Activated T-cell treated with anti-CD3 and anti-CD28 coated beads for 48 hours (primary cell): ENCODE results near the gene RHEBL1.

ENCODE experiments used
- DNase-seq: peaks from one replicate; pipeline ENCODE4 v3.0.0-alpha.2; 2020; ENCODE audit warnings: low read depth

Gene RHEBL1

GRCh38 chr12:49019443-49020324, 50.1 kb downstream of the RHEBL1 start:
- no peak for DNase-seq

DNA sequence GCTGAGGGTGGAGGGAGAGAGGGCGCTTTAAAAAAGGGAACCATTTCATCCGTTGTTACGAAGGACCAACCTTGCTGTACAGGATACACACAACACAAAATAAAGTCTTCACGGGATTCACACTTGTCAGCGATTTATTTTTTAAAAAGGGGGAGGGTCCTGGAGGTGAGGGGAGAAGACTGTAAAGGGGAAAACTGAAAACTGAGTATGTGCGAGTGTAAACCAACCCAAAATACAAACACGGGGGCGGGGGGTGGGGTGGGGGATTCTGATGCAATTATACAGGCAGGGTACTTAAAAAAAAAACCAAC, 50.7 kb downstream of the RHEBL1 start:
- no peak for DNase-seq

- DNase-seq, result peak; percentile 94
Measured at GRCh38 chr12:49018261-49019119, 51.3 kb downstream of the RHEBL1 start, which contains the start of gene PRKAG1. PRKAG1 (minus strand) TSS chr12:49018776; CDS start chr12:49018740, 36 bp downstream.

GRCh38 chr12:49017891-49018260, 51.9 kb downstream of the RHEBL1 start:
- DNase-seq, result peak; percentile 58

GRCh38 chr12:49015196-49015595, 54.6 kb downstream of the RHEBL1 start:
- DNase-seq, result no peak
